ENCODE results near the gene ZNF43. TPM values are rescaled to one million over a fixed set of nuclear protein-coding genes. Genes with fewer than 3 reads are reported as not detected.

ZNF43 gene
- polyA plus RNA-seq, 1 of the 3 experiments (the other 2 are of a cell fraction), result 3.4 TPM

DNA sequence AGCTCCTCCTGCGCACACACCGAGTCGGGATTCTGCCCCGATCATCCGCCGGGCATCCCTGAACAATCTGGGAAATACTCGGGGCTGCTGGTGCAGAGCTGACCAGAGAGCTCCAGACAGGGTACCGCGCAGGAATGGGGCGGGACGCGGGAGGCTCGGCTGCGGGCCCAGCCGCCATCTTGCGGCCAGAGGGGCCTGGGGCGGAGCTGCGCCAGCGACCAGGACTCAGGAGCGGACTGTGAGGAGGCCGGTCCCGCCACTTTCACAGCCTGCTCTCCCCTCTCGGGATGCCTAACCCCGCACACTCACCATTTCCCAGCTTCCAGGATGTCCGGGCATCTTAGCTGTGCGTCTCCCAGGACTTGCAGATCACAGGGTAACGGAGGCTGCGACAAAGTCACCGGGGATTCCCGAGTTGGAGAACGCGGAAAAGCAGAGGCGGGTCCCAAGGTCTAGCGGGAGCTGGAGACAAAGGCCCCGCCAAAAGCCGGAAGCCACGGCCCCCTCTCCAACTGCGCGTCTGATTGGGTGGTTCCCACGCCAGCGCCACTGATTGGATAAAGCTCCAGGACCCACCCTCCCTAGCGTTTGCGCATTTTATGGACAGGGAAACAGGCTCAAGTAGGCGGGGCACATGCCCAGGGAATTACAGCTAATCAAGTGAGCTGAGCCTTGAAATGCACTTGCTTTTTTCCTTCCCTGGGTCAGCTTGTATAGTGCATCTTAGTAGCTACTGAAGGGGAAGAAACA is 15.8 kb upstream of the ZNF43 start:
- peak overlapping the region; percentile 90 for H3K9ac ChIP-seq
- H3F3A ChIP-seq (replicated peaks; ENCODE audit: insufficient read depth), result no peaks in the 10 kb centered on the region
- peak overlapping the region; percentile 75 to 88 for H3K4me3 ChIP-seq (ENCODE audit: low read depth in 2 of 2, low read length in 1 of 2)
- no peaks in the 10 kb centered on the region for H3K9me2 ChIP-seq
- H3K79me2 ChIP-seq (ENCODE audit: insufficient read depth), result peaks cover 49% of the 10 kb centered on the region
- peak overlapping the region; percentile 99 for H2AFZ ChIP-seq (ENCODE audit: low read depth)
- no peaks in the 10 kb centered on the region for H4K20me1 ChIP-seq (ENCODE audit: insufficient read depth)
- peaks cover 7 to 34% of the 10 kb centered on the region in 2 experiments for H3K36me3 ChIP-seq (replicated peaks in 1 of 2; ENCODE audit: control insufficient read depth in 1 of 2, insufficient read depth in 2 of 2, low read length in 1 of 2)
- 2% methylated on average over 17 of the region's 44 CpGs for WGBS (ENCODE audit: low lambda C conversion rate)
- ChIA-PET POLR2A (interaction anchor here (0.5 to 2.2 kb wide), 9 partner anchors 10 to 455 kb away, joined by 3 to 49 read pairs (median 3); partner anchors contain the start of genes ZNF100, ZNF429 and ZNF43), CTCF (interaction anchor here (1.1 to 2.3 kb wide), 3 partner anchors 11 to 20 kb away, joined by 4 to 11 read pairs (median 5); partner anchors contain the start of gene ZNF43)
- H3K4me1 ChIP-seq (ENCODE audit: control insufficient read depth in 1 of 2, insufficient read depth in 2 of 2, low read depth in 1 of 2, low read length in 1 of 2), result peaks cover 0 to 12% of the 10 kb centered on the region in 2 experiments; a peak in 1 of 4 replicates
- peak overlapping the region; percentile 81 to 82 for H3K27ac ChIP-seq (ENCODE audit: low read depth in 2 of 2, low read length in 1 of 2)
- H3K27me3 ChIP-seq (ENCODE audit: insufficient read depth), result no peaks in the 10 kb centered on the region
- 0 out of 2 replicates have a peak, but pooled peaks cover 3% of the 10 kb centered on the region for H3K9me3 ChIP-seq
- peak overlapping the region; percentile 82 for H3K4me2 ChIP-seq
- peak; percentile 95 for DNase-seq
- TF ChIP-seq REST (IDR thresholded peaks at IDR 0.05; ENCODE audit: low read depth, low read length) (no peak), GATA2 (CRISPR knock-in tag; IDR thresholded peaks at IDR 0.05) (no peak), MXI1 (IDR thresholded peaks at IDR 0.05; ENCODE audit: low read depth, low read length) (peak; percentile 78; the same call in 1 of the 2 replicates), SMC3 (IDR thresholded peaks at IDR 0.05; ENCODE audit: low read depth, low read length) (0 out of 2 replicates have a peak, but pooled peaks have one; percentile 13), JUND (IDR thresholded peaks at IDR 0.05) (no peak), EZH2phosphoT487 (IDR thresholded peaks at IDR 0.05; ENCODE audit: borderline replicate concordance, low read depth) (no peak), TAF1 (IDR thresholded peaks at IDR 0.05; ENCODE audit: borderline replicate concordance, low read depth, low read length) (peak; percentile 73; the same call in 1 of the 2 replicates), MEF2A (IDR thresholded peaks at IDR 0.05; ENCODE audit: borderline replicate concordance, low read depth) (no peak), RAD21 (IDR thresholded peaks at IDR 0.05; ENCODE audit: low read length) (0 out of 2 replicates have a peak, but pooled peaks have one; percentile 13), ELF1 (IDR thresholded peaks at IDR 0.05) (peak; percentile 75), EP300 (IDR thresholded peaks at IDR 0.05; ENCODE audit: borderline replicate concordance in 1 of 2, low read depth in 1 of 2, low read length in 1 of 2) (no peak), NFIC (IDR thresholded peaks at IDR 0.05; ENCODE audit: borderline replicate concordance) (no peak), CHD2 (IDR thresholded peaks at IDR 0.05; ENCODE audit: low read length, partially characterized antibody) (peak; percentile 62), TCF12 (IDR thresholded peaks at IDR 0.05) (no peak), RCOR1 (IDR thresholded peaks at IDR 0.05; ENCODE audit: low read length) (no peak; the same call in 1 of the 2 replicates), FOSL2 (IDR thresholded peaks at IDR 0.05; ENCODE audit: borderline replicate concordance, low read depth) (no peak), POLR2AphosphoS5 (IDR thresholded peaks at IDR 0.05; ENCODE audit: low read depth, low read length) (peak; percentile 71), TEAD4 (IDR thresholded peaks at IDR 0.05; ENCODE audit: borderline replicate concordance, insufficient read depth) (no peak), CTCF (IDR thresholded peaks at IDR 0.05) (no peak)
- TF ChIP-seq, protein P1, sequence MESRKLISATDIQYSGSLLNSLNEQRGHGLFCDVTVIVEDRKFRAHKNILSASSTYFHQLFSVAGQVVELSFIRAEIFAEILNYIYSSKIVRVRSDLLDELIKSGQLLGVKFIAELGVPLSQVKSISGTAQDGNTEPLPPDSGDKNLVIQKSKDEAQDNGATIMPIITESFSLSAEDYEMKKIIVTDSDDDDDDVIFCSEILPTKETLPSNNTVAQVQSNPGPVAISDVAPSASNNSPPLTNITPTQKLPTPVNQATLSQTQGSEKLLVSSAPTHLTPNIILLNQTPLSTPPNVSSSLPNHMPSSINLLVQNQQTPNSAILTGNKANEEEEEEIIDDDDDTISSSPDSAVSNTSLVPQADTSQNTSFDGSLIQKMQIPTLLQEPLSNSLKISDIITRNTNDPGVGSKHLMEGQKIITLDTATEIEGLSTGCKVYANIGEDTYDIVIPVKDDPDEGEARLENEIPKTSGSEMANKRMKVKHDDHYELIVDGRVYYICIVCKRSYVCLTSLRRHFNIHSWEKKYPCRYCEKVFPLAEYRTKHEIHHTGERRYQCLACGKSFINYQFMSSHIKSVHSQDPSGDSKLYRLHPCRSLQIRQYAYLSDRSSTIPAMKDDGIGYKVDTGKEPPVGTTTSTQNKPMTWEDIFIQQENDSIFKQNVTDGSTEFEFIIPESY (IDR thresholded peaks at IDR 0.05; ENCODE audit: borderline replicate concordance, low read depth), result no peak
- TF ChIP-seq, protein P2, sequence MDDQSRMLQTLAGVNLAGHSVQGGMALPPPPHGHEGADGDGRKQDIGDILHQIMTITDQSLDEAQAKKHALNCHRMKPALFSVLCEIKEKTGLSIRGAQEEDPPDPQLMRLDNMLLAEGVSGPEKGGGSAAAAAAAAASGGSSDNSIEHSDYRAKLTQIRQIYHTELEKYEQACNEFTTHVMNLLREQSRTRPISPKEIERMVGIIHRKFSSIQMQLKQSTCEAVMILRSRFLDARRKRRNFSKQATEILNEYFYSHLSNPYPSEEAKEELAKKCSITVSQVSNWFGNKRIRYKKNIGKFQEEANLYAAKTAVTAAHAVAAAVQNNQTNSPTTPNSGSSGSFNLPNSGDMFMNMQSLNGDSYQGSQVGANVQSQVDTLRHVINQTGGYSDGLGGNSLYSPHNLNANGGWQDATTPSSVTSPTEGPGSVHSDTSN (IDR thresholded peaks at IDR 0.05), result peak; percentile 69
- TF ChIP-seq, protein P3, sequence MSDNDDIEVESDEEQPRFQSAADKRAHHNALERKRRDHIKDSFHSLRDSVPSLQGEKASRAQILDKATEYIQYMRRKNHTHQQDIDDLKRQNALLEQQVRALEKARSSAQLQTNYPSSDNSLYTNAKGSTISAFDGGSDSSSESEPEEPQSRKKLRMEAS (IDR thresholded peaks at IDR 0.05; ENCODE audit: low read depth), result peak; percentile 78
- TF ChIP-seq, protein P4, sequence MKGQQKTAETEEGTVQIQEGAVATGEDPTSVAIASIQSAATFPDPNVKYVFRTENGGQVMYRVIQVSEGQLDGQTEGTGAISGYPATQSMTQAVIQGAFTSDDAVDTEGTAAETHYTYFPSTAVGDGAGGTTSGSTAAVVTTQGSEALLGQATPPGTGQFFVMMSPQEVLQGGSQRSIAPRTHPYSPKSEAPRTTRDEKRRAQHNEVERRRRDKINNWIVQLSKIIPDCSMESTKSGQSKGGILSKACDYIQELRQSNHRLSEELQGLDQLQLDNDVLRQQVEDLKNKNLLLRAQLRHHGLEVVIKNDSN (IDR thresholded peaks at IDR 0.05; ENCODE audit: borderline replicate concordance, low read depth), result no peak
